ENCODE data around the gene HDDC2.

The HDDC2 gene

GRCh38 chr6:125236536-125237327 lies 65.0 kb downstream of the HDDC2 start:
- H3K27me3 ChIP-seq (replicated peaks; ENCODE audit: insufficient read depth, low read length): no peaks in the 10 kb centered on the region
- no peak overlapping the region for H3K4me2 ChIP-seq (ENCODE audit: low read depth, low read length)
- no peaks in the 10 kb centered on the region for H4K20me1 ChIP-seq (ENCODE audit: insufficient read depth, low read length)
- H3K9me3 ChIP-seq (replicated peaks; ENCODE audit: insufficient read depth, low read length): no peaks in the 10 kb centered on the region
- H3K4me3 ChIP-seq (ENCODE audit: low read length): no peak overlapping the region
- no peak for DNase-seq
- H3K27ac ChIP-seq (ENCODE audit: low read length): no peak overlapping the region
- H3F3A ChIP-seq (ENCODE audit: insufficient read depth, low read length): no peaks in the 10 kb centered on the region
- no peaks in the 10 kb centered on the region; the same call in 1 of the 2 replicates for H3K9me2 ChIP-seq (replicated peaks; ENCODE audit: insufficient read depth, low read length)
- no peak overlapping the region for H3K9ac ChIP-seq (ENCODE audit: low read length)
- no peaks in the 10 kb centered on the region for H3K36me3 ChIP-seq (replicated peaks; ENCODE audit: insufficient read depth, low read length)
- peaks cover 4% of the 10 kb centered on the region; the same call in 1 of the 2 replicates for H3K4me1 ChIP-seq (ENCODE audit: low read length)
- H3K79me2 ChIP-seq (ENCODE audit: low read length): no peaks in the 10 kb centered on the region
- TF ChIP-seq EZH2 (optimal IDR thresholded peaks at IDR 0.05; ENCODE audit: low read depth, low read length): no peak
- no peak for TF ChIP-seq CTCF (IDR thresholded peaks at IDR 0.05; ENCODE audit: low read length)
- TF ChIP-seq EZH2phosphoT487 (IDR thresholded peaks at IDR 0.05; ENCODE audit: low read length): no peak
- no peak overlapping the region for H2AFZ ChIP-seq (ENCODE audit: low read length)

DNA sequence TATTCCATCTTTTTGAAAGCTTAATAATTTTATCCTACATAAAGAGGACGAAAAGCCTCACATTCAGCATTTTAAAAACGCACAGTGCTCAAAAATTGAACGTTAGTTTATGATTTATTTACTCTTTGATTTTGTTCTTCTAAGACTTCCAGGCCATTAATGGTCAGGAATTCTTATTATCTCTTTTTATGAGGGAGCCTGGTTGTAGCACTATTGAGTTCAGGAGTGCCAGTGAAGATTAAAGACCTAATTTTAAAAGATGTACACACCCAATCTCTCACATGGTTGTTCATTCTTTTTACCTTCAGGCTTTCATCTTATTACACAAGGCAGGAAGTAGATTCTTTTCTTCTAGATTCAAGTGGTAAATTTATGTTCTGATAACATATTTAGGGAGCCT lies 68.6 kb downstream of the HDDC2 start:
- TF ChIP-seq EZH2 (optimal IDR thresholded peaks at IDR 0.05; ENCODE audit: low read depth, low read length) (no peak), CTCF (IDR thresholded peaks at IDR 0.05; ENCODE audit: low read length) (no peak), EZH2phosphoT487 (IDR thresholded peaks at IDR 0.05; ENCODE audit: low read length) (no peak)
- no peaks in the 10 kb centered on the region for H4K20me1 ChIP-seq (ENCODE audit: insufficient read depth, low read length)
- no peak overlapping the region for H3K27ac ChIP-seq (ENCODE audit: low read length)
- H3K27me3 ChIP-seq (replicated peaks; ENCODE audit: insufficient read depth, low read length): no peaks in the 10 kb centered on the region
- no peaks in the 10 kb centered on the region for H3K36me3 ChIP-seq (replicated peaks; ENCODE audit: insufficient read depth, low read length)
- no peak overlapping the region for H2AFZ ChIP-seq (ENCODE audit: low read length)
- no peaks in the 10 kb centered on the region for H3K9me2 ChIP-seq (replicated peaks; ENCODE audit: insufficient read depth, low read length)
- DNase-seq: no peak
- peaks cover 4% of the 10 kb centered on the region; the same call in 1 of the 2 replicates for H3K4me1 ChIP-seq (ENCODE audit: low read length)
- H3K9me3 ChIP-seq (replicated peaks; ENCODE audit: insufficient read depth, low read length): no peaks in the 10 kb centered on the region
- H3K9ac ChIP-seq (ENCODE audit: low read length): no peak overlapping the region
- H3F3A ChIP-seq (ENCODE audit: insufficient read depth, low read length): no peaks in the 10 kb centered on the region
- H3K4me2 ChIP-seq (ENCODE audit: low read depth, low read length): no peak overlapping the region
- H3K79me2 ChIP-seq (ENCODE audit: low read length): no peaks in the 10 kb centered on the region
- no peak overlapping the region for H3K4me3 ChIP-seq (ENCODE audit: low read length)

DNA sequence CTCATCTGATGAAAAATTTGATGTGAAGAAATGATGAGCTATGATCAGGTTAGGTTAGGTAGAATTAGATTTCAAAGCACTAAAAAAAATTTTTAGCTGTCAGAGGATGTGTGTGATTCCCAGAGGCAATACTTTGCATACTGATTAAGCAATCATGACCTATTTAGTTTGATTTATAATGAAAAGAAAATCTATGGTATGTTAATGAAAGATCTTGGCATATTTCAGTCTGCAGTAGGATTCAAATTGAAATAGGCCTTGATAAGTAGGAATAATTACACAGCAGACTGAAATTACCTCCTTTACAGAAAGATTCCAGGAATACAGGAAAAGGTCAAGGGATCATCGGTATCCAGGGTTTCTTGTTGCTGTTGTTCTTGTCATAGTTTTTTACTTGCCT lies 69.3 kb downstream of the HDDC2 start:
- H3K27me3 ChIP-seq (replicated peaks; ENCODE audit: insufficient read depth, low read length): no peaks in the 10 kb centered on the region
- no peaks in the 10 kb centered on the region for H3K36me3 ChIP-seq (replicated peaks; ENCODE audit: insufficient read depth, low read length)
- no peaks in the 10 kb centered on the region for H3K9me2 ChIP-seq (replicated peaks; ENCODE audit: insufficient read depth, low read length)
- H3K4me3 ChIP-seq (ENCODE audit: low read length): no peak overlapping the region
- no peaks in the 10 kb centered on the region for H3K79me2 ChIP-seq (ENCODE audit: low read length)
- H3K9me3 ChIP-seq (replicated peaks; ENCODE audit: insufficient read depth, low read length): no peaks in the 10 kb centered on the region
- H4K20me1 ChIP-seq (ENCODE audit: insufficient read depth, low read length): no peaks in the 10 kb centered on the region
- TF ChIP-seq EZH2 (optimal IDR thresholded peaks at IDR 0.05; ENCODE audit: low read depth, low read length) (no peak), EZH2phosphoT487 (IDR thresholded peaks at IDR 0.05; ENCODE audit: low read length) (no peak), CTCF (IDR thresholded peaks at IDR 0.05; ENCODE audit: low read length) (no peak)
- no peak overlapping the region for H2AFZ ChIP-seq (ENCODE audit: low read length)
- DNase-seq: no peak
- no peaks in the 10 kb centered on the region for H3F3A ChIP-seq (ENCODE audit: insufficient read depth, low read length)
- H3K9ac ChIP-seq (ENCODE audit: low read length): no peak overlapping the region
- H3K4me2 ChIP-seq (ENCODE audit: low read depth, low read length): no peak overlapping the region
- H3K4me1 ChIP-seq (ENCODE audit: low read length): no peaks in the 10 kb centered on the region
- H3K27ac ChIP-seq (ENCODE audit: low read length): no peak overlapping the region
